ENCODE measurements around the gene ACTL8.

DNA sequence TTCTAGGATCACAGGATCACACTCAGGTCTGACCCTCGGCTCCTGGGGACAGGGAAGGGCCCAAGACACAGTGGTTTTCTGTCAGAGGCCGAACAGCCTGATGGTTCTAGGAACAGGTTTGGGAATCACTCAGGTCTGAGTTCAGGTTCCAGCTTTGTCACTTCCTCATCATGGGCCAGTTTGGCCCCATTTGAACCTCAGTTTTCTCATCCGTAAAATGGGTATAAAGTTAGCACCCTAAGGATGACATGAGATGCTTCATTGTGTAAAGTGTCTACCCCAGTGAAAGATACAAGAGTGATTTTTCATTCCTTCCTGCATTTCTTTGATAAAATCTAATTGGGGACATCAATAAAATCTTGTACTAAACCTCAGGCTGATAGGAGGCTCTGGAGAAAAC lies 11.2 kb upstream of the ACTL8 start:
- TF ChIP-seq, protein P1, sequence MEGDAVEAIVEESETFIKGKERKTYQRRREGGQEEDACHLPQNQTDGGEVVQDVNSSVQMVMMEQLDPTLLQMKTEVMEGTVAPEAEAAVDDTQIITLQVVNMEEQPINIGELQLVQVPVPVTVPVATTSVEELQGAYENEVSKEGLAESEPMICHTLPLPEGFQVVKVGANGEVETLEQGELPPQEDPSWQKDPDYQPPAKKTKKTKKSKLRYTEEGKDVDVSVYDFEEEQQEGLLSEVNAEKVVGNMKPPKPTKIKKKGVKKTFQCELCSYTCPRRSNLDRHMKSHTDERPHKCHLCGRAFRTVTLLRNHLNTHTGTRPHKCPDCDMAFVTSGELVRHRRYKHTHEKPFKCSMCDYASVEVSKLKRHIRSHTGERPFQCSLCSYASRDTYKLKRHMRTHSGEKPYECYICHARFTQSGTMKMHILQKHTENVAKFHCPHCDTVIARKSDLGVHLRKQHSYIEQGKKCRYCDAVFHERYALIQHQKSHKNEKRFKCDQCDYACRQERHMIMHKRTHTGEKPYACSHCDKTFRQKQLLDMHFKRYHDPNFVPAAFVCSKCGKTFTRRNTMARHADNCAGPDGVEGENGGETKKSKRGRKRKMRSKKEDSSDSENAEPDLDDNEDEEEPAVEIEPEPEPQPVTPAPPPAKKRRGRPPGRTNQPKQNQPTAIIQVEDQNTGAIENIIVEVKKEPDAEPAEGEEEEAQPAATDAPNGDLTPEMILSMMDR (IDR thresholded peaks at IDR 0.05 in 8 of 11, conservative IDR thresholded peaks at IDR 0.05 in 3 of 11), result no peak
- TF ChIP-seq POLR2AphosphoS5 (IDR thresholded peaks at IDR 0.05), result no peak
- TF ChIP-seq POLR2A (IDR thresholded peaks at IDR 0.05), result no peak
